Measurements from ENCODE around the gene SDF4. TPM values are rescaled to one million over a fixed set of nuclear protein-coding genes. Genes with fewer than 3 reads are reported as not detected.

Gene SDF4
- total RNA-seq, 1 donor from 2014 or later, result 74.2 TPM

GRCh38 chr1:1183833-1184775, 47.7 kb downstream of the SDF4 start:
- Histone ChIP-seq H3K9me3 (no peaks in the 10 kb centered on the region), H3K27ac (no peak overlapping the region), H3K27me3 (peaks cover 4% of the 10 kb centered on the region), H3K36me3 (no peaks in the 10 kb centered on the region), H3K4me1 (no peaks in the 10 kb centered on the region), H3K4me3 (no peak overlapping the region)
- intact Hi-C loops (cut with DNase I), result no loop called here
- TF ChIP-seq POLR2AphosphoS5 (IDR thresholded peaks at IDR 0.05; ENCODE audit: insufficient read depth in 1 of 2, low read depth in 1 of 2) (no peak), CTCF (IDR thresholded peaks at IDR 0.05) (no peak), POLR2A (IDR thresholded peaks at IDR 0.05) (no peak)
- DNase-seq (ENCODE audit: extremely low spot score in 2 of 2), result no peak

- H3K4me3 ChIP-seq, result no peak overlapping the region
- intact Hi-C loops (cut with DNase I), result no loop called here
- TF ChIP-seq CTCF (IDR thresholded peaks at IDR 0.05) (no peak), POLR2AphosphoS5 (IDR thresholded peaks at IDR 0.05; ENCODE audit: insufficient read depth in 1 of 2, low read depth in 1 of 2) (no peak), POLR2A (IDR thresholded peaks at IDR 0.05) (no peak)
- no peaks in the 10 kb centered on the region for H3K4me1 ChIP-seq
- peaks cover 4% of the 10 kb centered on the region for H3K27me3 ChIP-seq
- H3K27ac ChIP-seq, result no peak overlapping the region
- no peaks in the 10 kb centered on the region for H3K36me3 ChIP-seq
- DNase-seq (ENCODE audit: extremely low spot score in 2 of 2), result no peak
- H3K9me3 ChIP-seq, result no peaks in the 10 kb centered on the region
Observed at GRCh38 chr1:1183221-1183747, 48.5 kb downstream of the SDF4 start.

- intact Hi-C loops (cut with DNase I), result no loop called here
- no peaks in the 10 kb centered on the region for H3K36me3 ChIP-seq
- no peaks in the 10 kb centered on the region for H3K9me3 ChIP-seq
- no peak for DNase-seq (ENCODE audit: extremely low spot score in 2 of 2)
- no peak overlapping the region for H3K4me3 ChIP-seq
- peaks cover 4% of the 10 kb centered on the region for H3K27me3 ChIP-seq
- no peak overlapping the region for H3K27ac ChIP-seq
- H3K4me1 ChIP-seq, result no peaks in the 10 kb centered on the region
- TF ChIP-seq CTCF (IDR thresholded peaks at IDR 0.05) (no peak), POLR2AphosphoS5 (IDR thresholded peaks at IDR 0.05; ENCODE audit: insufficient read depth in 1 of 2, low read depth in 1 of 2) (no peak), POLR2A (IDR thresholded peaks at IDR 0.05) (no peak)
Observed at GRCh38 chr1:1182491-1183220, 49.1 kb downstream of the SDF4 start.

GRCh38 chr1:1181938-1182410, 49.8 kb downstream of the SDF4 start:
- no peaks in the 10 kb centered on the region for H3K4me1 ChIP-seq
- no peaks in the 10 kb centered on the region for H3K9me3 ChIP-seq
- no peak overlapping the region for H3K4me3 ChIP-seq
- H3K27me3 ChIP-seq, result peaks cover 4% of the 10 kb centered on the region
- H3K27ac ChIP-seq, result no peak overlapping the region
- intact Hi-C loops (cut with DNase I), result no loop called here
- DNase-seq (ENCODE audit: extremely low spot score in 2 of 2), result no peak
- no peaks in the 10 kb centered on the region for H3K36me3 ChIP-seq
- TF ChIP-seq POLR2AphosphoS5 (IDR thresholded peaks at IDR 0.05; ENCODE audit: insufficient read depth in 1 of 2, low read depth in 1 of 2) (no peak), POLR2A (IDR thresholded peaks at IDR 0.05) (no peak), CTCF (IDR thresholded peaks at IDR 0.05) (no peak)

All from vagina (tissue), 2 donors.